DMS 273 (cell line): ENCODE measurements around the gene BEAN1.

ENCODE experiments used
- DNase-seq: peaks from one replicate; lab custom pipeline; 2025; ENCODE audit not compliant: unreplicated experiment; lab: John Stamatoyannopoulos, UW

The BEAN1 gene

DNA sequence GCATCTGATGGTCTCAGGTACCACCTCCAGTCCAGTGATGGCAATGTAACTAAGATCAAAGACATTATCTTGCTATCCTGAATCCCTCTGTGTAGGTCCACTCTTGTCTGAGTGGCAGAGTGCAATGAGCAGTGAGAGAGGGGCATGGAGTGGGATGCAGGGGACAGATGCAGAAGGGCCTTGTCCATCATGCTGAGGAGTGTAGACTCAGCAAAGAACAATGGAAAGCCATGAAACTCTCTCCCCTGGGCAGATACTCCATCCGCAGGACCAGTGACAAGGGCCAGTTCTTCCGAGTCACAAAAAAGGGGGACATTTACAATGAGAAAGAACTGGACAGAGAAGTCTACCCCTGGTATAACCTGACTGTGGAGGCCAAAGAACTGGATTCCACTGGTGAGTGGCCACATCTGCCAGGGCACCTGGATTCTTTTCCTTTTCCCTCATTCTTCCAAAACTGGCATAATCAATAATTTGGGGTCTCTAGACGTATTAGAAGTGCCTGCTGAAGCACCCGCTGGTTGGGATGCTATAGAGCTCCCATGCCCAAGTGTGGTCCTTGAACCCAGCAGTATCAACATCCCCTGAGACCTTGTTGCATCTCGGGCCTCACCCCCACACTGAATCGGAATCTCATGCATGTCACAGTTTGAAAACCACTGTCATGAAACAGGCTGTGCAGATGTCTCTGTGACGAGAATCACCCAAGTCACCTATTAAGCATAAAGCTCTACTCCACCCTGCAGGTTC, 31.1 kb upstream of the BEAN1 start:
- DNase-seq, result no peak

DNA sequence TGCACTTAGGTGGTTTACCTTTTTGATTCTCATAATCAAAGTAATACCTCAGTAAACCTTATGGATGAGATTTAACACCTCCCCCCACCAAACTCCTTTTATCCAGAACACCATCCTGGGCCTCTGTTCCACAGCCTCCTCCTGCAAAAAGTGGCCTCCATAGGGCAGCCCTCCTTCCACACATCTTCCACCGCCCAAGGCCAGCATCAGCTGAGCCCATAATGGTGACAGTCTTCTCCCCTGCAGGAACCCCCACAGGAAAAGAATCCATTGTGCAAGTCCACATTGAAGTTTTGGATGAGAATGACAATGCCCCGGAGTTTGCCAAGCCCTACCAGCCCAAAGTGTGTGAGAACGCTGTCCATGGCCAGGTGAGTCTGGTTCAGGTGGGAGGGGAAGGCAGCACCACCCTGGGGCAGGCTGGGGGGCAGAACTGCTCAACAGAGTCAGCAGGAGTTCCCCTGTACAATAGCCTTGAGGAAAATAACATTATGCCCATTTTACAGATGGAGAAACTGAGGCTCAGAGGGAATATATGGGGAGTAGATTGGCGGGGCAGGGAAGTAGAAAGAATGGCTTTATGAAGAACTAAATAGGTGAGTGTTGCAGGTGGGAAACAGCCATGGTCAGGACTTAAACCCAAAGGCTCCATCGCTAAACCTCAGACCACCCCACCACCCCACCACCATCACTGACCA, 29.2 kb upstream of the BEAN1 start:
- no peak for DNase-seq

DNA sequence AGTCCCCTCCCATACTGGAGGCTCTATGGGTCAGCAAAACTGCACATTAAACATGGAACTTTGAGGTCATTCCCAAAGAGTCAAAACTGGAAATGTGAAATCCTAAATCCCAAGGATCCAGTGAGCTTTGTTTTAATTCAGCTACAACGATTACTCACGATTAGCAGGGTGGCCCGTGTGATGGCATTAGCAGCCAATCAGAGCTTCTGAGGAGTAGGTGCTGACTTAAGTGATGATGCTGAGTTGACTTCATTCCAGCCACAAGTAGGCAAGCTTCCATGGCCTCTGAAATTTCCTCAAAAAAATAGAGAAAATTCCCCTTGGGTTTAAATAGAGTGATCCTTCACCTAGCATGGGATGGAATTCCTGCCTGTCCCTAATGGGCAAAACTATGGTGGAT, 28.1 kb upstream of the BEAN1 start:
- no peak for DNase-seq

DNA sequence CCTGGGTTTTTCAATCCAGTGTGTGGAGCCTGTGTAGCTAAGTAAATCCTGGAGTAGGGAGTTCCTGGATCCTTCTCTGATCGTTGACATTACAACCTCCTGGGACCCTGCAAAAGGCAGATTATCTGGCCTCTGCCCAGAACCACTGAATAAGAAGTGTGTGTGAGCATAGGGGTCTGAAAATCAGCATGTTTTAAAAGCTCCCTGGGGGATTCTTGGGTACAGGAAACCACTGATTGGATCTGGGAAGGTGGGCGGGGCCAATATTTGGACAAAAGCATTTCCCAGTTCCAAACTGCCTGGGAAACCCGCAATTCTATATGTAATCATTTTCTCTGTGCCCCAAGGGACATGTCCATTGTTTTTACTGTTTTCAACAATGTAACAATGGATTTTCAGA, 27.2 kb upstream of the BEAN1 start:
- peak; percentile 68 for DNase-seq

- DNase-seq, result no peak
These were observed 26.4 kb upstream of the BEAN1 start for GRCh38 chr16:66400503-66401380.

- DNase-seq, result no peak
These were observed 25.5 kb upstream of the BEAN1 start for GRCh38 chr16:66401610-66402009.

- DNase-seq, result no peak
These were observed 24.9 kb upstream of the BEAN1 start for GRCh38 chr16:66402166-66402565.

- DNase-seq, result no peak
These were observed 24.4 kb upstream of the BEAN1 start for GRCh38 chr16:66402591-66403230.

DNA sequence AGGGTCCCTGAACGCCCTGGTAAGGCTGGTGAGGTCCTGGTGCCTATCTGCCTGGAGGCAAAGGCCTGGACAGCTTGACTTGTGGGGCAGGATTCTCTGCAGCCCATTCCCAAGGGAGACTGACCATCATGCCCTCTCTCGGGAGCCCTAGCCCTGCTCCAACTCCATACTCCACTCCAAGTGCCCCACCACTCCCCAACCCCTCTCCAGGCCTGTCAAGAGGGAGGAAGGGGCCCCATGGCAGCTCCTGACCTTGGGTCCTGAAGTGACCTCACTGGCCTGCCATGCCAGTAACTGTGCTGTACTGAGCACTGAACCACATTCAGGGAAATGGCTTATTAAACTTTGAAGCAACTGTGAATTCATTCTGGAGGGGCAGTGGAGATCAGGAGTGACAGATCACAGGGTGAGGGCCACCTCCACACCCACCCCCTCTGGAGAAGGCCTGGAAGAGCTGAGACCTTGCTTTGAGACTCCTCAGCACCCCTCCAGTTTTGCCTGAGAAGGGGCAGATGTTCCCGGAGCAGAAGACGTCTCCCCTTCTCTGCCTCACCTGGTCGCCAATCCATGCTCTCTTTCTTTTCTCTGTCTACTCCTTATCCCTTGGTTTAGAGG, 23.5 kb upstream of the BEAN1 start:
- no peak for DNase-seq

DNA sequence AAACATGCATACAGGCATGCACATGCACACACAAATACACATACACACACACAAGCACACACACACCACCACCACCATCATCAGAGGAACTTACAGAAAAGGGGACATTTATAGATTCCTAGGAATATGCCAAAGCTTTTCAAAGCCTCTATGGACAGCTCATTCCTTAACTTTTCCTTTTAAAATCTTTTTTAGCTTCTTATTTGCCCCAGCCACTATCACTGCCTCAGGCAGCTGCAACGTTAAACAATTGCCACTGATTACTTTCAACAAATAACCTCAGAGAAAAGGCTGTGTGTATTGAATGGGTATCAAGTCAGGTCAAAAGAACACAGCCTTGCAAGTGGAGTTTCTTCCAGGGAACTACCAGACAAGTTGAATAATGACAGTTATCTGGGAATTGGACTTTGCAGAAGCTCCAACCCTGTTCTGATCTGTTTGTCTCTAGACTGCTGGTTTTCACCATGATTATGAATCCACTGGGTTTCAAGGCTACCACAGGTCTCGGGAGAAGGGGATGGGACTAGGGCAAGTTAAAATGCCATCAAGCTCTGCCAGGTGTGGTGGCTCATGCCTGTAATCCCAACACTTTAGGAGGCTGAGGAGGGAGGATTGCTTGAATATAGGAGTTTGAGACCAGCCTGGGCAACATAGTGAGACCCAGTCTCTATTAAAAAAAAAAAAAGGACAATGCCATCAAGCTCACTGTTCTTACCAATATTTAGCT, 21.9 kb upstream of the BEAN1 start:
- DNase-seq, result no peak

- peak; percentile 88 for DNase-seq
These were observed 20.4 kb upstream of the BEAN1 start for GRCh38 chr16:66406534-66407221.

GRCh38 chr16:66408163-66409048, 18.7 kb upstream of the BEAN1 start:
- DNase-seq, result peak; percentile 21

GRCh38 chr16:66409156-66409555, 17.9 kb upstream of the BEAN1 start:
- no peak for DNase-seq

DNA sequence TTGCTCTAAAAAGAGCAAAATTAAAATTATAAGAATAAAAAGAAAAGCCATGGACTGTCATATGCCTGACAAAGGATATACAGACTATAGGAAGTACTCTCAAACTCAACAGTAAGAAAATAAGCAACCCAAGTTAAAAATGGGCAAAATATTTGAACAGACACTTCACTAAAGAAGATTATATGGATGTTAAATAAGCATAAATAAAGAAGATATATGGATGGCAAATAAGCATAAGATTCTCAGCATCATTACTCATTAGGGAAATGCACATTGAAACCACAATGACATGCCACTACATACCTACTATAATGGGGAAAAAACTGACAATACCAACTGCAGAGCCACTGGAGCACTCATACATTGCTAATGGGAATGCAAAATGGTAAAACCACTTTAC, 14.9 kb upstream of the BEAN1 start:
- no peak for DNase-seq

GRCh38 chr16:66414891-66415290, 12.2 kb upstream of the BEAN1 start:
- no peak for DNase-seq

DNA sequence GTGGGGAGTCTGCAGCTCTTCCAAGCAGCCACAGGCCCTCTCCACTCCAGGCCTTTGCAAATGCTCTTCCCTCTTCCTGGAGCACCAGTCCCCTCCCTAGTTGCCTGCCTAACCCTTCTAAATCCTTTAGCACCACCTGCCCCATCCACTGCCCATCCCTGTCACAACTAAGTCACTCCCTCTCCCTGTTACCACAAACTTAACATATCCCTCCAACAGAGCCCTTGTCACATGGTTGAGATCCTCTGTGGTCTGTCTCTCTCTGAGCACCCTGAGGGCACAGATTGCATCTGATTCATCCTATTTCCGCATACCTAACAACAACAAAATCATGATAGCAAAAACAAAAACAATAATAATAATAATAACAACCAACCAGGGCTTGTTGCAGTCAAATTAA, 11.0 kb upstream of the BEAN1 start:
- no peak for DNase-seq

DNA sequence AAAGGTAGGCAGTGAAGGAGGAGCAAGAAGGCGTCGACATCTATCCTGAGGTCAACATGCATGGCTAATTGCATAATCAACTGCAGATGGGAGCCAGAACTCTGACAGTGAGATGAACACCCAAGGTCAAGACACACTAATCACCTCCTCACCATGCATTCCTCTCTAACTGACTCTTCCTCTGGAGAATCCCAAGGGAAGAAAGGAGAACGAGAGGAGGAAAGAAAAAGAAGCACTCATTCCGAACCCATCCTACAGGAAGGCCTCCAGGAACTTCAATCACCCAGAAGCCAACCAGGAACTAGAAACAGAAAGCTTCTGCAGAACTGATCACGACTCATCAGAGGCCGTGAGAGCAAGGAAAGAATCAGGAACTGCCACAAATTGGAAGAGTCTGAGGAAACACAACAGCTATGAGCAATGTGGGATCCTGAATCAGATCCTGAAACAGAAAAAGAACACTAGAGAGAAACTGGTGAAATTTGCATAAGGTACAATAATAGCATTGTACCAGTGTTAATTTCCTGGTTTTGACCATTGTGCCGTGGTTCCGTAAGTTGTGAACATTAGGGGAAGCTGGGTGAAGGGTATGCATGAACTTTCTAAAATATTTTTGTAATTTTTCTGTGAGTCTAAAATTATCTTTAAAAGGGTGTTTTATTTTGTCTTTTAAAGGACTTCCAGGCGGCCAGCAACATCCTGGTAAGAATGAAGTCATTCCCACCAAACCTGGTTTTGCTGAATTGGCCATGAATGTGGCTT, 10.0 kb upstream of the BEAN1 start:
- no peak for DNase-seq
